HEK293 (cell line): ENCODE results near the gene APLP2.

Experiments used
- MYNN ChIP-seq: fragments of 450-650 bp; formaldehyde crosslinking; IDR thresholded peaks from 2 replicates; pipeline ENCODE4 v1.5.1; 2016; ENCODE audit warnings: missing biosample characterization, missing genetic modification characterization, borderline replicate concordance
- YY1 ChIP-seq: fragments of 450-650 bp; formaldehyde crosslinking; IDR thresholded peaks from 2 replicates; pipeline ENCODE4 v1.5.1; 2018; ENCODE audit warnings: missing biosample characterization, missing genetic modification characterization
- ZBTB11 ChIP-seq: fragments of 450-650 bp; formaldehyde crosslinking; conservative IDR thresholded peaks from 2 replicates; pipeline ENCODE4 v1.5.1; 2016; ENCODE audit warnings: low read depth, missing biosample characterization, missing genetic modification characterization

- TF ChIP-seq MYNN (tag by site-specific recombination) = no peak
- no peak for TF ChIP-seq YY1 (tag by site-specific recombination)
- TF ChIP-seq ZBTB11 (tag by site-specific recombination) = no peak
Observed at GRCh38 chr11:130165601-130166456, 96.1 kb downstream of the APLP2 start.
